DMS53 treated with DMSO at 0.1 percent for 48 hours (cell line): ENCODE results near the gene ASPHD2.

Experiments used
- DNase-seq: peaks from one replicate; lab custom pipeline; 2025; ENCODE audit not compliant: unreplicated experiment; lab: John Stamatoyannopoulos, UW

Gene ASPHD2

DNA sequence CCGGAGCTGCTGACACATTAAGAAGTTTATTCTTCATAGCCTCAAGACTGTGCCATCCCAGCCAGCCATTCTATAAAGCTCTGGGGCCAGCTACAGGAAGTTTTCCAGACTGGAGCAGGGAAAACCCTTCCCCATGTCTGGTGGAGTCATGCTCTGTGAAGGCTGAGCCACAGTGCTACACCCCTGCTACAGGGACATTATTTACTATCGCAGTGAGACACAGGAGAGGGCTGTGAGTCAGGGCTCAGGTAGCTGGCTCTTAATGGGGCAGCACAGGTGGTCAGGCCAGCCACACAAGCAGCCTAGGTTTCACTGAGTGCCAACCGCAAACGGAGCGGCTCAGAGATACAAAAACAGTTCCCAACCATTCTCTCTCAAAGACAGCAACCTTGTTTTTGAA, 42.5 kb downstream of the ASPHD2 start:
- DNase-seq, result peak; percentile 53

DNA sequence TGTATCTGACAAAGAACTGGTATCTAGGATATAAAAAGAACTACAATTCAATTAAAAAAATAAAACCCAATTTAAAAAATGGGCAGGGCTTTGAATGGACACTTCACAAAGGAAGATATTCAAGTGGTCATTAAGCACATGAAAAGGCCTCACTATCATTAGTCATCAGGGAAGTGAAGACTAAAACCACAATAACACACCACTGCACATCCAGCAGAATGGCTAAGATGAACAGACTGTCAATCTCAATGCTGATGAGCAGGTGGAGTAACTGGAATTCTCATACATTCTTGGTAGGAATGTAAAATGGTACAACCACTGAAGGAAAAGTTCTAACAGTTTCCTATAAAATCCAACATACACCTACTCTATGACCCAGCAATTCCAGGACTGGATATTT, 45.6 kb downstream of the ASPHD2 start:
- peak; percentile 8 for DNase-seq

DNA sequence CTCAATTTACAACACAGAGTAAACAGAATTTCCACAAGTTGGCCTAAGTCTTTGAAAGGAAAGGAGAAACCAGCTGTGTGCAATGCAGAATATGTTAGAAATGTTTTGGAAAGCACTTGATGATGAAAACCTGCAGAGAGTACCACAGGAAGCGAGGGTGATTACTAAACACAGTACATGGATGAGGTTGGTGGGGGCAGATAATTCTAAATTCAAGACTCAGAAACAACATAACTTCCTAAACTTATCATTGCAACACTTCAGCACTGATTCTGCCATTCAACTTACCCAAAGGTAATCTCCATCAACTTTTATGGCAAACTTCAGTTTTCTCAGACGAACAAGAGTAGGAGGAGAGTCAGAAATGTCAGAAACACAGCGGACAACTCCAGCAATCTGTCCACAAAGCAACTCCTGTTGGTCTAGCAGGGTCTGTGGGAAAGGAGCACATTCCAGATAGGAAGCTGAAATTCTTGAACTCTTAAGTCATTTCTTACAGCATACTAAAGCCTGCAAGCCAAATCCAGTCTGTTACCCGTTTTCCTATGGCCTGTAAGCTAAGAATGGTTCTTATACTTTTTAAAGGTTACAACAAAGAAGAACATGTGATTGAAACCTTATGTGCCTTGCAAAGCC, 47.8 kb downstream of the ASPHD2 start:
- no peak for DNase-seq

DNA sequence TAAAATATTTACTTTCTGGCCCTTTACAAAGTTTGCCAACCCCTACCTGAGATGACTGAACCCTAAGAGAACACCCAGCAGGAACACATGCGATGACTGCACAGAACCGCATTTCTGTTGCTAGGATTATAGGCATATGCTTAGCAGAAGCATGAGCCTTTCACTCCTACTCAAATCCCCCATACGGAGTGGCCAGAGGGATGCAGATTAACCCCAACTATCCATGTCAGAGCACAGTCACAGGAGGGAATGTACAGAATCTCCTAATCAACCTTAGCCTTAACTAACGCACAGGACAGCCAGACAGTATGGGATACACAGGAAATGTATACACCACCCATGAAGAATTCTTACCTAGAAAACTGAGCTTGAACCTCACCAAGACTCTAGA, 48.3 kb downstream of the ASPHD2 start:
- DNase-seq, result no peak

DNA sequence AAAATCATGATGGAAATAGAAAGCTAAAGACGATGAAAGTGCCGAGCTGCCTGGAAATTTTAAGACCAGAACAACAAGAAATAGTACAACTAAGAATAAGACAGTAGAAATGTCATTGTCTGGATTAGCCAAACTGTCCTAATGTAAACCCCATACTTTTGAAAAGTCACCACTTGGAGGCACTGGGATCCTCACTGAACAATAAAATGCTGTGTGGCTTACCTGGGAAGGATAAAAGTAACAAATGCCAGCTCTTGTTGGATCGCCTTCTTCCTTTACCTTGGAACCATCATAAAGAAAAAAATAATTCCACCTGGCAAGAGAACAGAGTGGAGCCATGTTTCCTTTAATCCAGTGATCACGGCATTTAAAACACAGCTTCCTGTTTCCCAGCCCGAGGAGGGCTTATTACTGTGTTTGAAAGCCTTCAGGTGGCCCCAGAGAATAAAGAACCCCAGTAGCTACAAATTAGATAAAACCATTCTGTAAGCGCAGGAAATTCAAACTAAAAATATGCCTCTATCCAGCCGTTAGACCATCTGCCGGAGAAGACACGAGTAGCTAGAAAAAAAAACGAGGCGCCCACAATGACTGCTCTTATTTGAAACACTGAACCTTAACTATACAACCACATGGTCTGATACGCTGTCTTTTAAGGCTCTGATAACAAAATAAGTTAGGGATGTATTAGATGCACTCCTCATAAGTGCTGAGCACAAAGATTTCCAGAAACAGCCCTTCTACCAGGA, 50.2 kb downstream of the ASPHD2 start:
- DNase-seq, result no peak

DNA sequence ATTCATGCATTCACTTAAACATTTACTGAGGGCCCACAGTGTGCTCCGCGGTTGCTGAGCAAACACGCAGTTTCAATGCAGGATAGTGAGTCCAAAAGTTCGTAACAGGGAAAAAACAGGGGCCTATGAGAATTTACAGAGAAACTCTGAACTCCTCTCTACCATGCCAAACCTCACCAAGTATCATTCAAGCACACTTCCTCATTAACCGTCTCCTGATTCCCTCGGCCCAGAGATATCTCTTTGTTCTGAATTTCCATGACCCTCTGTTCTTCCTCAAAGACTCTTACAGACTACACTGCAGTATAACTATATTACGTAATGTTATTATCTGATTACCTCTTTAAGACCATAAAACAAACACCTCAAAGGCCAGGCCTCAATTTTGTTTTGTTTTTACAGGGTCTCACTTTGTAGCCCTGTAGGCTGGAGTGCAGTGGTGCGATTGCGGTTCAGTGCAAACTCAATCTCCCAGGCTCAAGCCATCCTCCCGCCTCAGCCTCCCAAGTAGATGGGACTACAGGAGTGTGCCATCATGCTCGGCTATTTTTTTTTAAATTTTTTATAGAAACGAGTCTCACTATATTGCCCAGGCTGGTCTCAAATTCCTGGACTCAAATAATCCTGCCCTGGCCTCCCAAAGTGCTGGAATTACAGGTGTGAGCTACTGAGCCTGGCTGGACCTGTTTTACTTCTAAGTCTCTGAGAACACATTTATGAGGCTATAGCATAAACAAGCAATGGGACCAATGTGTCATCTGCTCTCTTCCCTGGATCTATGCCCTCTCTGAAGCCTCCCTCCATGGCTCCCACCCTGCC, 50.9 kb downstream of the ASPHD2 start:
- DNase-seq, result no peak

DNA sequence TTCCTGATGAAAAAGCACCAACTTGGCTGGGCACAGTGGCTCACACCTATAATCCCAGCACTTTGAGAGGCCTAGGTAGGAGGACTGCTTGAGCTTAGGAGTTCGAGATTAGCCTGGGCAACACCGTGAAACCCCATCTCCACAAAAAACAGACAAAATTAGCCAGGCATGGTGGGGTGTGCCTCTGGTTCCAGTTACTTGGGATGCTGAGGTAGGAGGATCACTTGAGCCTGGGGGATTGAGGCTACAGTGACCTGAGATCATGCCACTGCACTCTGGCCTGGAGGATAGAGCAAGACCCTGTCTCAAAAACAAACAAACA, 51.5 kb downstream of the ASPHD2 start:
- no peak for DNase-seq

DNA sequence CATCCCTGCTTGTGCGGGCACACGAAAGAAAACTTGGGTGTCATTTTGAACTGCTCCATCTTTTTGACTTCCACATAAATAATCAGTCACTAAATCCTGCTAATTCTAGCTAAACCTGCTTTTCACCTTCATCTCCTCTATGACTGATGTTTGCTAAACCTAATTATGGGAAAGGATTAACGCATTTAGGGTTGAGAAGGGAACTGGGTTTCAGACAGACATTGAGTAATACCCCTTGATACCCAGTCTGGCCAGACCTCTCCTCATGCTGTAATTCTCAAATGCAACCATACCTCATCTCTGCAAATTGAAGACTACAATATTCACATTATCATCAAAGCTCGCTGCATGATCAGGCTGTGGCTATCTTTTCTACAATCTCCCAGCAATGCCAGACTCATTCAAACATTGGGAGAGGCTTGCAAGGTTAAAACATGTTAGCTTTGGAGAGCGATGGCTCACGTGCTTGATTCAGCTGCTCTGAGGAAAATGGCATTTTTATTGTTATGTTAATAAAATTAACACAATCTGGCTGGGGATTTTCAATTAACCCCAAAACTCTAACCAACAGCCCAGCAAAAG, 52.1 kb downstream of the ASPHD2 start:
- DNase-seq, result no peak

DNA sequence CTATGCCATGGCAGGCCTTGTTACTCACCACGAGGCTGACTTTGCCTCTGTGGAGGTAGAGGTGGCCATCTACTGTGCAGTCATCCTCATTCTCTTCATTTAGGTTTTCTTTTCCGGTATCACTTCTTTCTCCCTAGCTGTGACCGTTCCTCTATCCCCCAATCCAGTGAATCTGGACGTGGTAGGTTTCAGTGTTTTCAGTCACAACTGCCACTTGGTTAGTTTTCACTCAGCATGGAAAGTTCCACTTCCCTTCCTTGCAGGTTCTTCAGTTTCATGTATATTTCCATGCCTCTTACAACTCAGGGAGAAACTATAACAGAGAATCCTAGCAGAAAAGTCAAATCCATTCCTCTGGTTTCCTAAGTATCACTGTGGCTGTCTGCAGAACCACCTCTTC, 52.6 kb downstream of the ASPHD2 start:
- no peak for DNase-seq

DNA sequence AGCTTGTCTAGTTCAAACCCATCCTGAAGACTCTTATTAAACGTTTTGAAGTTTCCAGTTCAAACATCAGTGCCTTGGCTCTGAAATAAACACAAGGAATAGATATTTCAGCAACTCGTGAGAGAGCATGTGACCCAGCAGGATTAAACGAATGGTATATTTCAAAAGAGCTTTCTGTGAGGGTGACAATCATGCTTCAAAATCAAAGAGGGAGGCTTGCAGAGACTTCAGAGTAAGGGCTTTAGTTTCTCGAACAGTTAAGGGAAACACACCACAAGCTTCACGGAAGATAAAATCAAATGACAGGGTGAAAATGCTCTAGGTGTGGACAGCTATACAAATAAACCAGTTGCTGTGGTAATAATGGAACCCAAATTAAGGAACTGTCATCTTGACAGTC, 53.1 kb downstream of the ASPHD2 start:
- DNase-seq, result no peak

DNA sequence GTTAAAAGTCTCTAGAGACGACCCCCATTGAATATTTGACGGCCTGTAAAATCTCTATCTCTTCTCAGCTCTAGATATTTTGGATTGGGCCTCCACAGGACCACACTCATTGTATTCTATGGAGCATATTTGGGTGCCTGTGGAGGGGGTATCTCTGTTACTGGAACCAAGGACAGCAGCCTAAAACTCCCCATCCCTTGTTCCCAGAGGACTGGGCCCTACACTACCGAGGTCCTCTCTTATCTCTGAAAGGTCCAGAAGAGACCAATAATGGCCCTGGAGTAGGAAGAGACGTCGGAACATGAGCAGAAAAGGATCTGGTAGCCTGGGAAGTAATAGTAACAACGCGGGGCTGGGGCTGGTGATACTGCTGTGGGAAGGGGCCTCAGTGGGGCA, 54.0 kb downstream of the ASPHD2 start:
- no peak for DNase-seq

DNA sequence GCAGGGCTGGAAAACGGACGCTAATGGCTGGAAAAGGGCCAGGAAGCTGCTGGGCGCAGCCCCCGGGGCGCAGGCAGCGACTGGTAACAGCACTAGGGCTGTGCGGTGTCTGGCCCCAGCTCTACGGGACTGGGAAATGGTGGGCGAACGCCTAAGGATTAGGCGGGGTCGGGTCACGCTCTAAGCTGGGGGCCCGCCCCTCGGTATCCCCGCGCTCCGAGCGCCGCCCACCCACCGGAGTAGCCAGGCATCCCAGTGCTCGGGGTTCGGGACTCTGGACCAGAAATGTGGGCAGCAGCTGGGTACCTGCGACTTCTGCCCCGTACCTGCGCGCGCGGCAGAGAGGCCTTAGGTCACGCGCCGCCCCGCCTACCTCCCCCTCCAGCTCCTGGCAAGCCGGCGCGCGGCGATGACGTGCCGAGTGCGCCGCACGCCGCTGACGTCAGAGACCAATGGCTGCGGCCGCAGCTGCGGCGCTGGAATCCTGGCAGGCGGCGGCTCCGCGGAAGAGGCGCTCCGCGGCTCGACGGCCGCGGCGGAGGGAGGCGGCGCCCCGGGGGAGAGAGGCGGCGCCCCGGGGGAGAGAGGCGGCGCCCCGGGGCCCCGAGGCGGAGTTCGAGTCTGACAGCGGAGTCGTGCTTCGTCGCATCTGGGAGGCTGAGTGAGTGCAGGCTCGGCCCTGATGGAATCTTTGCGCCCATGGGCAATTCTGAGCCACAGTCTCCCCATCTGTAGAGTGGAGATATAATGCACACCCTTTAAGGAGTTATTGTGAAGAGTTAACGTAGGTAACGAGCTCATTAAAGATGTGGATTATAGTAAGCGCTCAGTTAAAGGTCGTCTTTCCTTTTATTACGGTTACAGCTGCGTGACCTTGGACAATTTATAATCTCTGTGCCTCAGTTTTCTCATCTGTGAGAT, 54.6 kb downstream of the ASPHD2 start, which contains the start of the genes HPS4 and SRRD:
Gene HPS4, minus strand, starts transcription at position 345 of the 921 bp plus-strand sequence. CDS start 2,021 bp downstream, outside the sequence.
Gene SRRD, plus strand, starts transcription at position 439 of the 921 bp plus-strand sequence. Its CDS starts 14 bp downstream, at position 453.
- DNase-seq, result peak; percentile 30

DNA sequence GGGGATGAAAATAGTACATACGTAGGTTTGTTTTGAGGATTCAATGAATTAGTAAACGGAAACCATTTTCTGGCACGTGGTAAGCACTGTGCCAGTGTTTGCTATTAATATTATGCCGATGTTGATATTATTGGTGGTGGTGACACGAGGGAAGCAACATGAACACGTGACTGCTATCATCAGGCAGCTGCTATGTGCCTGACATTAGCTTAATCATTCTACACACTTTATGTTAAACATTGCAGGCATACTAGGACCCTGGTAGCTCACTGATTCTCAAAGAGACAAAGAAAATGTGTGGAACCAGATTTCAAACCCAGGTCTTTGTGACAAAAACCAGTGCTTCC, 55.3 kb downstream of the ASPHD2 start:
- no peak for DNase-seq

DNA sequence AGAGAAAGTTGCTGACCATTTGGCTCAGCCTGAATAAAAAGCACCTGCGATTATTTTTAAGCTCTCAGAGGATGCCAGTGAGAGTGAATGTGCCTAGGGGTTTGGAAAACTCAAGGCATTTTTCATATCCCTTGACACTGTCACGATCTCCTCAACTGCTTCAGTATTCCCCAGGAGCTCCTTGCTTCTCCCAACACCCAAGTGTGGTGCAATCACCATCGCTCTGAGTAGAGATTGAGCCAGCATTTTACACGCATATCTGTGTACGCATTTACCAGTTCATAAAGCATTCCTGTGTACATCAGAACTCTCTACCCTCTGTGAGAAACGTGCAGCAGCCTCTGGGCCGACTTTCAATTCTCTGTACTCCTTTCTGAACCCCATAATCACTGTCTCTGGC, 56.0 kb downstream of the ASPHD2 start:
- DNase-seq, result no peak

DNA sequence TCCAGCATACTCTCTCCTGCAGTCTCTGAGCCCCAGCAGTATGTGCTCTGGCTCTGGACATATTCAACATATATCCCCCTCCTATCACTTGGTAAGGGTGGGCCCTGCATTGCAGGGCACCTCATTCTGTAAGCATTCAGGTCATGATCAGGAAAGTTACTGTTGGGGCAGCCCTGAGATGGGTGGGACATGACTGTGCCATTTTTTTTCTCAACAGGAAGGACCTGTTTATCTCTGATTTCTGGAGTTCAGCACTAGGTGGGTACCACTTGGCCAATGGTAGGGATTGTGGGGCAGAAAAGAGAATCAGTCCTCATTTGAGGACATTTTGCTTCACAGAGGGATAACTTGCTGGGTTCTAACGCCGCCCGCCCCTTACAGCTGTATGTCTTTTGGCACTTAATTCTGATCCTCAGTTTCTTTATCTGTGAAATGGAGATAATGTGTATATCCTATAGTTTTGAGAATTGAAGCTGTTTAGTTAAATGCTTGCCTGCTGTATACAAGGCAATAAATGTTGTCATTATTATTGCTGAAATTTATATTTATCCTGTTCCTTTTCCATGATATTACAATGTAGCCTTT, 56.8 kb downstream of the ASPHD2 start:
- no peak for DNase-seq

DNA sequence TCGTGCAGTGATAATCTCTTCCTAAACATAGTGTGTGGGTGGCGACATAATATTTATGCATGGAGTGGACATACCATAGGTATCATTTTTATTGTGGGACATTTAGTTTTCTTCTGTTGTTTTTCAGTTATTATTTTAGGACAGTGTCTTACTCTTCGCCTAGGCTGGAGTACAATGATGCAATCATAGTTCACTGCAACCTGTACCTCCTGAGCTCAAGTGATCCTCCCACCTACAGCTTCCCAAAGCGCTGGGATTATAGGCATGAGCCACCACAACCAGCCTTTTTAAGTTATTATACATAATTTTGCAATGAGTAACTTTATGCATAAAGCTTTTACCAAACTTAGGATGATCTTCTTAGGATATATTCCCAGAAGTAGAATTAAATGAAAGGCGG, 57.3 kb downstream of the ASPHD2 start:
- no peak for DNase-seq

DNA sequence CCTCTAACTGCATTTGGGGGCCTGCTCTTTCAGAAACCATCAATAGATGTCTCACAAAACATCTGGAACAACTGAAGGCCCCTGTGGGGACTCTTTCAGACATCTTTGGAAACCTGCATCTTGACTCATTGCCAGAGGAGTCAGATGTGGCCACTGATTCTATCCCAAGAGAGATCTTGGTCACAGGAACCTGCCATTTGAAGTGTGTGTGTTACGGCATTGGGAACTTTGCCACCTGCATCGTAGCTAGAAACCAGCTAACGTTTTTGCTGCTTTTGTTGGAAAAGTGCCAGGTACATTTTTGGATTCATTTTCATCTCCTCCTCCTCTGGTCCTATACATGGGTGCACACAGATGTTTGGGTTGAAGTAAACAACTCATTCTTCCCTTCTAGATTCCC, 58.9 kb downstream of the ASPHD2 start:
- no peak for DNase-seq

DNA sequence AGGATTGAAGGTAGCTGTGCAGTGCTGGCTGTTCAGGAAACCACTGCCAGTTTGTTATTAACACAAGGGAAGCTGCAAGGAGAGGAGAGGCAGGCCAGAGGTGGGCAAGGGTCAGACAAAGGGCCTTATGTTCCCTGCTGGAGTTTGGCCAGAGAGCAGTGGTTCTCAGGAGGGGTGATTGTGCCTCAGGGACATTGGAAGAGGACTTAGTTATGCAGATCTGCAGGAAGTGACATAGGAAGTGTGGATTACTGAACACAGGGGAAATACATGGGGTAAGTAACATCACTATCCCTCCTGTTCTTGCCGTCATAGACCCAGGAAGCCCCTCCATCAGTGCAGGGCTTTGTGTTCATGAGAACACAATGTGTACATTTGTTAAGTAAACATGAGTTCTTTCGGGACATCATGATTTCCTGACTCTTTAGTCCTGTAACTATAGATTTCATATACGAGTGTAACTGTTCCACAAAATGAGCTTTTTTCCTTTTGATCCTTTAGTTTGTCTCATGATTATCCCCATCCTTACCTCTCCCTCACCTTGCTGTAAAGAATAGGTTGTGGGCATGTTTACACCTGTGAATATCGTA, 60.5 kb downstream of the ASPHD2 start:
- no peak for DNase-seq

DNA sequence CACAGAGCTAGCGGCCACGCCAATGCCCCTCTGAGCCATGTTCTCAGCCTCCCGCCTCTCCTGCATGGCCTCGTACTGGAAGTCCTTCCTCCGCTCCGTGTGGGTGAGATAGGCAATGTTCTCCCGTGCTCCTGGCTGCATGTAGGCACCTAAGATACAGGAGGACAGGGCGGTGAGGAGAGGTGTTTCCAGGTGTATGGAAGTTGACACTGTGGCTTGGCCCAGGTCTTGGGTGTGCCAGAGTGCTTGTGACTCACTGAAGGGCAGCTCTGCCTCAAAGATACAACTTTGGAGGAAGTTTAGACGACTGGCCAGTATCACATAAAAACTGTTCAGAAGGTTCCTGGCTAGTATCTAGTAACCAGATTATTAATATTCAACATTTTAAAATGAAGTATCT, 63.2 kb downstream of the ASPHD2 start:
- no peak for DNase-seq

DNA sequence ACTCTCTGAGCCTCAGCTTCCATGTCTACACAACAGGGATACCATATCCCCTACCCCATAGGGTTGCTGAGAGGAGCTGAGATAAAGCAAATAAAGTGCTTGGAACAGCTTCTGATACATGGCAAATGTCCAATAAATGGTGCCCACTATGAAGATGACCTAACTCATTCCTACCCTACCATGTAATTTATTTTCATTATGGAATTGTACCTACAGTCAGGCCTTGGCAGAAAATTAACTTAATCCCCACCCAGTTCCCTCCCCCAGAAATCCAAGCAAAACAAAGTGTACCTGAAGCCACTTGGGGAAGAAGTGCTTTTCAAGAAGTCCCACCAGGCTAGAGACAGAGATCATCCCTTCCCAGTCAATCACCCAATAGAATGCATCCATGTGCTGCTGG, 65.4 kb downstream of the ASPHD2 start:
- DNase-seq, result no peak
